HG03520 (cell line): ENCODE data around the gene NDUFAF4.

Experiments used
- ATAC-seq: cut with Tn5 transposase; IDR thresholded peaks from one replicate; pipeline ENCODE4 v1.9.1; 2021; ENCODE audit warnings: mild to moderate bottlenecking, moderate library complexity; ENCODE audit not compliant: unreplicated experiment

The NDUFAF4 gene

DNA sequence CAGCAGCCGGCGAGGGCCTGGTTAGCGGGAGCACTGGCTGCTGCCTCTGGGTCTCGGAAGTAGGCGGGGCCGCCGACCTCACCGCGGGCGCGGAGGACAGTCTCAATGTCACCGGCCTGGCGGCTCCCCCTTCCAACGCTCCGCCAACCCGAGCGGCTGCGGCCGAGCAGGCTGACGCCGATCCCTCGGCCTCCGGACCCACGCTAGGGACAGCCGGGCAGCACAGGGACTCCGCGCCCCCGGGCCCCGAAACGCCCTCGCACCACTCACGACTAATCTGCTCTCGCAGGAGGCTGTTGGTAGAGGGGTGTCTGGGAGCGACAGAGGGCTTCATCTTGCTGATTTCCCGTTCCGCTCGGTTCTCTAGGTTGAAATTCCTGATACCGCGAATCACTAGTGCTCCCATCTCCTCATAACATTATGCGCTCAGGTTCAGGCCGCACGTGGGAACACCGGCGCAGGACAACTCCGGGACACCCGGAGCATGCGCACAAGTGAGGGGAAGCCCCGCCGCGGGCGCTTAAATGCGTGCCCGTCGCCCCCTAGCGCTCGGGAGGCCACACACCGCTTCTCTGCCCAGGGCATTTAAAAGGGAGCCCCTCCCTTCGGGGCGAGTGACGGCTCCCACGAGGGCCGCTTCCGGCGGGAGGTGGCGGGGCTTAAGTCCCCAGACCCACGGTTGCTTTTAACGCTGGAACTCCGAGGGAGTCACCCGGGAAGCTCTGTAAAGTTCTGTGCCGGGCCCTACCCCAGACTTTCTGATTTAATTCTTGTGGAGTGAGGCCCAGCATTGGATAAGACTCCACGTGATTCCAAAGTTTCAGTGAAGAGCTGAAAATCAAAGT lies at the start of gene NDUFAF4:
NDUFAF4 (minus strand) TSS at position 496 of the 845 bp plus-strand sequence; CDS start at position 406, 90 bp downstream.
- peak; percentile 88 for ATAC-seq

DNA sequence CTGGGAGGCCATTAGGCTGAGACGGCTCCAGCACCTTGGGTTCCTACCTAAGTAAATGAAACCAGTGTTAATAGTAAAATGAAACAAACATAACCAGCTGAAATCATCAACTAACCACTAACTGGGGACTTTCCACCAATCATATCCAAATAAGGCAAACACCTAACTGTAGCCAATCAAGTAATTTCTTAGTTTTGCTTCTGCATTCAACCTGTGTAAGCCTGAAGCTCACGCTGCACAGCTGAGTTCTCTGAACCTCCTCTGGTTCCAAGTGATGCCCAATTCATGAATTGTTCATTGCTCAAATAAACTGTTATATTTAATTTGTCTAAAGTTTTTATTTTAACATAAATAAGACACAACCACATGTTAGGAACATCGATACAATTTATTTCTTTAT lies 49.4 kb upstream of the NDUFAF4 start:
- peak; percentile 99 for ATAC-seq

- no peak for ATAC-seq
These were observed 46.0 kb upstream of the NDUFAF4 start for GRCh38 chr6:96943555-96944215.

GRCh38 chr6:96942676-96943075 lies 45.0 kb upstream of the NDUFAF4 start:
- ATAC-seq, result no peak

DNA sequence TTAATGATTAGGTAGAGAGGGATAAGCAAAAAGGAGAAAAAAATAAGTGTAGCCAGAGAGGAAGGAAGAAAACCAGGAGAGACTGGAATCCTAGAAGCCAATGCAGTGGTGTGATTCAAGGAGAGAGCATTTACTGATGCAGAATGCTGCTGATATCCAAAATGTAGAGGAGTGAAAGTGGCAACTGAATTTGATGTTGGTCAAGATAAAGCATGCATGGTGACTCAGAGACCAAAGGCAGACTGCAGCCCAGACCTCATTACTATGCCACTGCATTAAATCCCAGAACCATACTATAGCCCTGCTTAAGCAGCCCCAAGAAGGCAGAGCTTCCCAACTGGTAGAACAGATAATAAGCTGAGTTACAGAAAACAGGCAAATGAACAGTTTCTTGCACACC lies 42.6 kb upstream of the NDUFAF4 start:
- ATAC-seq, result no peak

- no peak for ATAC-seq
These were observed 41.5 kb upstream of the NDUFAF4 start for GRCh38 chr6:96939007-96939805.

DNA sequence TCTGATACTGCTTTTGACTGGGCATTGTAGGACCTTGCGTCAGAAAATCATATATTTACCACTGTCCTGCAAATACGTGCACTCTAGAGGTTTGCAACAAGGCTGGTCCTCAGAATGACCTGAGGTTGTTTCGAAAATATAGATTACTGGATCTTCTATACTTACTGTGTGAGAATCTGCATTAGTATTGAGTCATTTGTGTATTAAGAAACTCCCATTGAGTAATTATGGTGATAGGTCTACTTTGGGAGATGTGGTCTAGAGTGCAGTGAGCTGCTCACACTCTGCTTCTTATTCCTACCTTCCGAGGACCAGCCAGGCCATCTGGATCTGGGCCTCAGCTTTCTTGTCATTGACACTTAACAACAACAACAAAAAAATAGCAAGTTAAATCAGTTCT lies 36.4 kb upstream of the NDUFAF4 start:
- ATAC-seq, result peak; percentile 81

DNA sequence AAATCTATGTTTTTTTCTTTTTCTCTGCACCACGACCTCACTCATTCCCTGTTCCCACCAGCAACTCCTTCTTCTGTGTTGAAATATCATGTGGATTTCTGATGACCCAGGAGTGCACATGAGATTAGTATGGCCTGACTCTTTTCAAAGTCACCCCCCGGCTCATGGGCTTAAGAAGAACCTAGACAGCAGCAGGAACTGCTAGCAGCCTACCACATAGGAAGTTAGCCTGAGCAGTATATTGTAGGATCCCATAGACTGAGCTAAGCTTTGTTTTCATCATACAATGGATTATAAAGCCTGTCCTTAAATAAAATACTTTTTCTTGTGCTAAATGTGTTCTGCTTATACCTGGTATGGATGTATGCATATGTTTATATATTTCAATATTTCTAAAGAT lies 33.5 kb upstream of the NDUFAF4 start:
- no peak for ATAC-seq

GRCh38 chr6:96929741-96930140 lies 32.0 kb upstream of the NDUFAF4 start:
- no peak for ATAC-seq

DNA sequence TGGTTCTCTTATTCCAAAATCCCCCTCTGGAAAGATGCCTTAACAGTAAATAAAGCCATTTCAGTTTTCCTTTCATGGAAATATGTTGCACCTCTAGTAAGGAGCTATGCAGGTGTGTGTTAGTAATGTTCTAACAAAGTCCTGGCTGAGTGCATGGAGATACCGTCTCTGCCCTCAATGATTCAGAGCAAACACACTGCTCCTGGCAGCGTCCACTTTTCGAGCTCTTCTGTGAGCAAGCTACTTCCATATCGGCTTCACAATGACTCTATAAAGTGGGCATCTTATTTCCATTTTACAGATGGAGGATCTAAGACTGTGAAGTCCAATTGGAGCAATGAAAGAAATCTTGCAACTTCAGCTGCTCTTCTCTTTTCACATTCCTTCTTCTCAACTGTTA lies 30.0 kb upstream of the NDUFAF4 start:
- no peak for ATAC-seq

DNA sequence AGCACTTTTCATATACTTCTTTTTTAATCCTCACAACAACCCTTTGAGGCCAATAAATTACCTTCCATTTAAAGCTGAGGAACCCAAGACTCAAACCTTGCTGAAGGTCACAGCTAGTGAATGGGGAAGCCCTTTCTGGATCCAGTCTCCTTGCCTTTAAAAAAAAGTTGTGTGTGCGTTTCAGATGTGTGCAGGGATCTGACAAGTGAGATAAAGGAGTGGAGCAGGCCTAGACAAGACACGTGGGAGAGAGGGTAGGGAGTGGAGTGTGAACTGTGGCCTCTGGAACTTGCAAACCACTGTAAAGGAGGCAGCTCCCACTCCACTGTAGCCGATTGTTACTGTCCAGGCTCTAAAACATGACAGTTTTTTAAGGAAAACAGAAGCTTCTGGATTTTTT lies 28.7 kb upstream of the NDUFAF4 start:
- ATAC-seq, result no peak

DNA sequence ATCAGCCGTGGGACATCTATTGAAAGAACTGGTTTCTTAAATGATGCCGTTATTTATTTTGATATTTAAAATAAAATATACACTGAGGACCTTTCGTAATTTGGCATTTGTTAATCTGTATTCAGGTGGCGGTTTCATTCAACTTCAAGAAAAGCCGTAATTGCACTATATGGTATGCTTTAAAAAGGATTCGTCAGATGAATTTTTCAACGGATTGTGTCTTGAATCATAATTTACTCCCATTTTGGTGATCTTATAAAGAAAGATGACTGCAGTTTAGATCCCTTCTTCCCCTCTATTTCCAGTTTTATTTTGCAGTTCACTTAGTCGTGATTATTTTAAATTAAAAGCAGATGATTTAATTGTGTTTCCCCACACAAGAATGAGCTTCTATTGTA lies 27.6 kb upstream of the NDUFAF4 start:
- no peak for ATAC-seq

- ATAC-seq, result peak; percentile 66
These were observed 26.3 kb upstream of the NDUFAF4 start for GRCh38 chr6:96923871-96924493.

DNA sequence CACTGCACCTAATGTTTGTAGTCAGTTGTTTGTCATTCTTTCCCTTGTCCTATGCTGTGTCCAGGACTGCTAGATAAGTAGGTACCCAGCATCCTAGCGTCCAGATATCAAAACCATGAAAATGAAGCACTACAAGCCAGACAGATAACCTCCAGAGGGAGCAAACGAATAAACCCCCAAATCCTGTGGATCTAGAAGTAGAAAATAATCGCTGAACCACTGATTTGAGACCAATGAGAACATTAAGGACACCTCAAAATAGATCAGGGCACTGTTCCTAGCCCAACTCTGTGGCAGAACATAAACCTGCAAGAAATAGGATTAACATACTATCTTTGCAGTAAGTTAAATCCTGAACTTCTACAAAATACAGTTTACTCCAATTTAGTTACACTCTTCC lies 25.7 kb upstream of the NDUFAF4 start:
- no peak for ATAC-seq

DNA sequence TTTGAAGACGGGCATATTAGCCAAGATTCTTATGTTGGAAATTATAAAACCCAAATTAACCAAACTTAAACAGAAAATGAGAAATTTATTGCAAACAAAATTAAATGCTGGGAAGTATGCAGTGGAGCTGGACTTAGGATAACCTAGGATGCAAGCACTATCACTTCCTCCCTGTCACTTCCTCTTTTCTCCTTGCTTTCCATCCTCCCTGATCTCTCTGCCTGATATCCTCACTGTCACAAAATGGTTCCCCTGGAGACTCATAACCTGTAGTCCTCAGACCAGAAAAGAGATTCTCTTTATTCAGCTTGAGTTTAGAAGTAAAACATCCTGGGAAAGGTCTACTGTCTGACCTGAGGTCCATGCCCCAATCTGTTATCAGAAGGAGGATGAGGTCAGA lies 19.4 kb upstream of the NDUFAF4 start:
- ATAC-seq, result no peak

- no peak for ATAC-seq
These were observed 15.9 kb upstream of the NDUFAF4 start for GRCh38 chr6:96913621-96914020.

DNA sequence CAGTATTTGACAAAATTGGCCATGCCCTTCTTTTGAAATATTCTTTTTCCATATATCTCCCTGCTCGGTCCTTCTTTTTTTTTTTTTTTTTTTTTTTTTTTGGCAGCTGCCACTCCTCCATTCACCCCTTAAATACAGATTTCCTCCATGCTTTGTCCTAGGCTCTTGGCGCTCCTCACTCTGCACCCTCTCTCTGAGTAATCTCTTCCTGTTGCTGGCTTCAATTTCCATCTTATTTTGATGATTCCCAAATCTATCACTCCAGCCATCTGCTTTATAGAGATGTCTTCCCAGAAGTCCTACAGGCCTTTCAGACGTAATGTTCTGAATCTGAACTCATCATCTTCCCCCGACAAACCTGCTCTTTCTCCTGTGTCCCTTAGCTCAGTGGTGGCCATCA lies 14.1 kb upstream of the NDUFAF4 start:
- no peak for ATAC-seq

DNA sequence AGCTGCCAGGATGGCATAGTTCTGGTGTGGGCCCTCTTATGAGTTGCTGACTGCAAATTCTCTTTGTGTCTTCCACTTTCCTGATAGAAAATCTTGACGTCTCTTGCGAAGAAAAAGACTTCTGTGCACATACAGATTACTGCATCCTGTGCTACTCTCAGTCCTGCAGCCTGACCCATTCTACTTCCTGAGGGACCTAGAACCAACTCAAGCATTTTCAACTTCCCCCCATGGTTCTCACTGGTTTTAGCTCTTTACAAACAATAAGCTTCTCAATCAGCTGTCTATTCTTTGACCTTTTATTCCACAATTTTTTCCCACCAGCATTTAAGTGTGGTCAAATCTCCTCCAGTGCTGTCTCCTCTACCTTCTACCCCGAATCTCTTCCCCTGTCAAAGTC lies 13.5 kb upstream of the NDUFAF4 start:
- ATAC-seq, result no peak

GRCh38 chr6:96909811-96910210 lies 12.1 kb upstream of the NDUFAF4 start:
- no peak for ATAC-seq

- peak; percentile 97 for ATAC-seq
These were observed 9.8 kb upstream of the NDUFAF4 start for GRCh38 chr6:96907498-96907897.

DNA sequence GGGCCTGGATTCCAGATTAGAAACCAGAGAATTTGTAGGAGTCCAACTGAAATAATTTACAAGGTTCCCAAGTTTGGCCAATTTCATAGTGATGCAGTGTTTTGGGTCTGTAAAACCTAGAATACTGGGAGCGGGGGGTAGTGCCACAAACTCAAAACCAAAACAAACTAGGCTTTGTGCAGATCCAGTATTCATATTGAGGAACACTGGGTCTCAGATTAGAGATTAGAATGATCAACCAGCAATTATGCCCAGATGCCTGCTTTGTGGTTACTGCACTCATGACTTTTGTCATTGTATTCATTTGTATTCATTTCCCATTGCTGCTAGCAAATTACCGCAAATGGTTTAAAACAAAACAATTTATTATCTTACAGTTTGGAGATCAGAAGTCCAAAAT lies 3.2 kb upstream of the NDUFAF4 start:
- ATAC-seq, result no peak
